Measurements from ENCODE around the gene CEACAM7. TPM values are rescaled to one million over a fixed set of nuclear protein-coding genes. Genes with fewer than 3 reads are reported as not detected.

CEACAM7 gene
- total and polyA plus RNA-seq, 10 of the 15 experiments (the other 5 are each of a cell fraction or from before 2014, with no cell fraction given) = not detected

- H3K9ac ChIP-seq (ENCODE audit: control insufficient read depth, insufficient read depth, low read length) = no peak overlapping the region
- CTCF ChIA-PET = no interaction called here
- no TSS peak for BruUV-seq (replicated peaks)
- no peak overlapping the region for H3K4me2 ChIP-seq (ENCODE audit: control insufficient read depth, insufficient read depth)
- intact Hi-C loops (cut with micrococcal nuclease; ENCODE audit: unreplicated experiment) (no loop called here), in situ Hi-C loops (cut with MboI) (no loop called here)
- WGBS (ENCODE audit: insufficient coverage, insufficient replicate concordance, low lambda C conversion rate, missing lambda C conversion rate) = 49% methylated on average over 3 of the region's 3 CpGs
- no peak overlapping the region for H2AFZ ChIP-seq (ENCODE audit: control insufficient read depth, low read depth, low read length)
- no peaks in the 10 kb centered on the region for H3K36me3 ChIP-seq (ENCODE audit: control insufficient read depth in 2 of 2, insufficient read depth in 2 of 2, low read length in 1 of 2)
- H3K27me3 ChIP-seq (replicated peaks in 1 of 2; ENCODE audit: control insufficient read depth in 2 of 2, insufficient read depth in 2 of 2, low read length in 1 of 2) = peaks cover 0 to 3% of the 10 kb centered on the region in 2 experiments; a peak in 2 of 4 replicates
- POLR2A ChIA-PET = no interaction called here
- no peak overlapping the region for H3K4me3 ChIP-seq
- FAIRE-seq (no peak), ATAC-seq (no peak), DNase-seq (ENCODE audit: low read depth, low spot score) (no peak)
- TF ChIP-seq ZNF274 (IDR thresholded peaks at IDR 0.05; ENCODE audit: insufficient read depth, insufficient read length) (no peak), CEBPB (IDR thresholded peaks at IDR 0.05; ENCODE audit: borderline replicate concordance in 1 of 2, low read depth in 2 of 2, low read length in 2 of 2) (no peak), SRF (IDR thresholded peaks at IDR 0.05; ENCODE audit: low read depth in 2 of 2, low read length in 2 of 2) (no peak), ZBTB11 (CRISPR knock-in tag; IDR thresholded peaks at IDR 0.05) (no peak), NBN (IDR thresholded peaks at IDR 0.05) (no peak)
- TF ChIP-seq, protein P1, sequence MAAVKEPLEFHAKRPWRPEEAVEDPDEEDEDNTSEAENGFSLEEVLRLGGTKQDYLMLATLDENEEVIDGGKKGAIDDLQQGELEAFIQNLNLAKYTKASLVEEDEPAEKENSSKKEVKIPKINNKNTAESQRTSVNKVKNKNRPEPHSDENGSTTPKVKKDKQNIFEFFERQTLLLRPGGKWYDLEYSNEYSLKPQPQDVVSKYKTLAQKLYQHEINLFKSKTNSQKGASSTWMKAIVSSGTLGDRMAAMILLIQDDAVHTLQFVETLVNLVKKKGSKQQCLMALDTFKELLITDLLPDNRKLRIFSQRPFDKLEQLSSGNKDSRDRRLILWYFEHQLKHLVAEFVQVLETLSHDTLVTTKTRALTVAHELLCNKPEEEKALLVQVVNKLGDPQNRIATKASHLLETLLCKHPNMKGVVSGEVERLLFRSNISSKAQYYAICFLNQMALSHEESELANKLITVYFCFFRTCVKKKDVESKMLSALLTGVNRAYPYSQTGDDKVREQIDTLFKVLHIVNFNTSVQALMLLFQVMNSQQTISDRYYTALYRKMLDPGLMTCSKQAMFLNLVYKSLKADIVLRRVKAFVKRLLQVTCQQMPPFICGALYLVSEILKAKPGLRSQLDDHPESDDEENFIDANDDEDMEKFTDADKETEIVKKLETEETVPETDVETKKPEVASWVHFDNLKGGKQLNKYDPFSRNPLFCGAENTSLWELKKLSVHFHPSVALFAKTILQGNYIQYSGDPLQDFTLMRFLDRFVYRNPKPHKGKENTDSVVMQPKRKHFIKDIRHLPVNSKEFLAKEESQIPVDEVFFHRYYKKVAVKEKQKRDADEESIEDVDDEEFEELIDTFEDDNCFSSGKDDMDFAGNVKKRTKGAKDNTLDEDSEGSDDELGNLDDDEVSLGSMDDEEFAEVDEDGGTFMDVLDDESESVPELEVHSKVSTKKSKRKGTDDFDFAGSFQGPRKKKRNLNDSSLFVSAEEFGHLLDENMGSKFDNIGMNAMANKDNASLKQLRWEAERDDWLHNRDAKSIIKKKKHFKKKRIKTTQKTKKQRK (IDR thresholded peaks at IDR 0.05; ENCODE audit: low read depth, low read length) = no peak
- SMC1A ChIA-PET (ENCODE audit: uncharacterized antibody, unreplicated experiment) = no interaction called here
- H4K20me1 ChIP-seq (ENCODE audit: control insufficient read depth, insufficient read depth) = no peaks in the 10 kb centered on the region
- H3K27ac ChIP-seq (ENCODE audit: control insufficient read depth, insufficient read depth) = no peak overlapping the region
- H3K9me3 ChIP-seq (replicated peaks; ENCODE audit: control insufficient read depth, insufficient read depth, low read length) = no peaks in the 10 kb centered on the region
- no peaks in the 10 kb centered on the region for H3K79me2 ChIP-seq (ENCODE audit: control insufficient read depth, insufficient read depth, low read length)
- no peaks in the 10 kb centered on the region for H3K4me1 ChIP-seq (ENCODE audit: control insufficient read depth, insufficient read depth, low read length)
- RAD21 ChIA-PET (ENCODE audit: unreplicated experiment) = no interaction called here
These were observed 32.0 kb upstream of the CEACAM7 start for GRCh38 chr19:41720103-41720502.
